Raji (cell line): ENCODE measurements around the gene SLCO3A1.

ENCODE experiments used
- POLR2A ChIP-seq: IDR thresholded peaks from 2 replicates; pipeline ENCODE4 v1.6.1; 2011; ENCODE audit warnings: low read depth, low read length, control low read depth; ENCODE audit not compliant: insufficient read depth

Gene SLCO3A1

GRCh38 chr15:91867581-91868026 lies 14.1 kb downstream of the SLCO3A1 start:
- TF ChIP-seq POLR2A, result no peak

GRCh38 chr15:91870876-91871537 lies 17.5 kb downstream of the SLCO3A1 start:
- TF ChIP-seq POLR2A, result no peak

- TF ChIP-seq POLR2A, result no peak
These were observed 18.3 kb downstream of the SLCO3A1 start for GRCh38 chr15:91871837-91872236.

DNA sequence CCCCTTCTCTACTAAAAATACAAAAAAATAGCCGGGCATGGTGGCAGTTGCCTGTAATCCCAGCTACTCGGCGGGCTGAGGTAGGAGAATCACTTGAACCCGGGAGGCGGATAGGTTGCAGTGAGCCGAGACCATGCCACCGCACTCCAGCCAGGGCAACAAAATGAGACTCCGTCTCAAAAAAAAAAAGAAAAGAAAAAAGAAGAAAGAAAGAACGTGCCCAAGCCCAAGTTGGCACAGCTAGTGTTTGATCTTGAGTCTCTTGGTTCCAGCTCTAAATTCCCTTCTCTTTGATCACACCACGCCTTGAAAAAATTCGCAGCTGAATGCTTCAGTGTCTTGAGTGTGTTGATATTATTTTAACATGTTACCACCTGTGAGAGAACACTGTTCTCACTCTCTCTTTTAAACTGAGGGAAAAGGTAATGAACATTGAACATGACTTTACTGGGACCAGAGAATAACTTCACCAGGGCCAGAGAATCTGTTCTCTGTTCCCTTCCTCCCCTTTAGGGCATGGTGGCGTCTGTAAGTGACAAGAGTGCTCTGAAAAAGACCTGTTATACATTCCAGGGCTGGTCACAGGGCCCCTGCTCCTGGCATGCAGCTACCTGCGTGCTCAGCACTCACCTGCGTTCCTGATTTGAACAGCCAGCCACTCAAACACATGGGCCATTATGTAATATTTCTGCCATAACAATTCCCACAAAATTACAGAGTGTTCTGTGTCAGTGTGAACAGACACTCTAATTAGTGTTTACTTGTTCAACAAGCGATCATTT lies 19.0 kb downstream of the SLCO3A1 start:
- no peak for TF ChIP-seq POLR2A

DNA sequence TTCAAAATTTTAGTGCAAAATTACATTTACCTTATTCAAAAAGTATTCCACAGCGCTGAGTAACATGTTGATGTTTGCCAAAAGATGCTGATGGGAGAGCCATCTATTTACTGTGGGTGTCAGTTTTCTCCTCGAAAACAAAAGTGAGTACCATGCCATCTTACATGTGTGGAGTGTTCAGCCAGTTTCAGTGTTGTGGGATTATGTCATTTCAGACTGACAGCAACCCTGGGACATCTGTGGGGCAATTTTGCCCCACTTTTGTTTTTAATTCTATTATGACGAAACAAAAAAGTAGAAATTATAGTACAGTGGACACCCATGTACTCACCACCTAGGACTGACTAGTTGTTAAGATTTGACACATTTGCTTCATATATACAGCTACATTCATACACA lies 19.6 kb downstream of the SLCO3A1 start:
- TF ChIP-seq POLR2A, result no peak

DNA sequence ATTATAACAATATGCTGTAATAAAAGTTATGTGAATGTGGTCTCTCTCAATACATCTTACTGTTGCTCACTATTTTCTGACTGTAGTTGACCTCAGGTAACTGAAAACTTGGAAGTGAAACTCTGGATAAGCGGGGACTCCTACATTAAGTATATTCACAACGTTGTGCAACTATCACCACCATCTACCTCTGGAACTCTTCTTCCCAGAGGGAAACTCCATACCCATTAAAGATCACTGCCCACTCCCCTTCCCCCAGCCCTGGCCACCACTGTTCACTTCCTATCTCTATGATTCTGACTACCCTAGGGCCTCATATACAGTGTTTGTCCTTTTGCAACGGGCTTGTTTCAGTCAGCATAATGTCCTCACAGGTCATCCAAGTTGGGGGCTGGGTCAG lies 20.7 kb downstream of the SLCO3A1 start:
- TF ChIP-seq POLR2A, result no peak

DNA sequence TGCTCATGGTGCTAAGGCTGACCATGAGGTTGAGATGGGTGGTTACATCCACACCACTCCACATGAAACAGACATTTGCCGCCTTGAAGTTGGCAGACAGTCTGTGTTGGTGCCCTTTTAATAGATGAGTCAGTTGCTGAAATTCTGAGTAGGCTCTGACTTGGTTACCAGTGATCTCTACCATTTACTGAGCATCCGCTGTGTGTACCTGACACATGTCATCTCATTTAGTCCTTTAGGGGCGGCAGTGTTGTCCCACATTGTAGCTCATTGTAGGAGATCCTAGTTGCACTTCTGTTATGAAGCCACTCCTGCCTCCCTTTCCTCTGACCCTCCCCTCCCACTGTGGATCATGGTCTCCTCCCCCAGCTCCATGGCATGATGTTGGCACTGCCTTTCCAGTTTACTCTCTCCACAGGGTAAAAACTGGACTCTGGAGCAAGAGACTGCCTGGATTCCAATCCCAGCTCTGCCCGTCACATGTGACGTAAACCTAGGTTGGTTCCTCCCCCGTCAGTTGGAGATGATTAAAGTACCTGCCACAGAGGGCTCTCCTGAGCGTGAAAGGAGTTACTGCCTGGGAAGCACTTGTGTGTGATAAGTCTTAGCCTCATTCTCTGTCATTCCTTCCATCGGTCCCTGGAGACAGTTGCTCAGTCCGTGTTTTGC lies 21.6 kb downstream of the SLCO3A1 start:
- no peak for TF ChIP-seq POLR2A

- no peak for TF ChIP-seq POLR2A
These were observed 22.7 kb downstream of the SLCO3A1 start for GRCh38 chr15:91876187-91876586.

DNA sequence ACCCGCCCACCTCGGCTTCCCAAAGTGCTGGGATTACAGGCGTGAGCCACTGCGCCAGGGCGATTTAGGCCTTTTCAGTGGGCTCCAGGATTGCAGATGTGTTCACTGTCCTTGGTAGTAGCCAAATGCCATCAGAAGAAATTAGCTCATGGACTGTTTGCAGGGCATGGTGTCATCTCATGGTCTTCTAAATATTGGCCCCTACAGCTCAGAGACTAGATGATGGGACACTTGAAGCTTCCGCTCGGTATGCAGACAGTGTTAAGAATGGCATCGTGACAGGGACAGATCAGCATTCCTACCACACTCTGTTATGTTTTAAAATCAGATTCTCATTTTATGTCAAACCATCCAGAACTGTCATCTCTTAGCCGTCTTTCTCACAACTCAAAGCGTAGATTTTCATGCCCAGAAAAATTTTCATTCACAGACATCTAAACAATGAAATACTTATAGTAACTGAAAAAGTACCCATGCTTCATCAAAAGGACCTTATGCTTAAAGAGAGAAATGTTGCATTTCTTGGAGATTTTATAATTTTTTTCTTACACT lies 24.9 kb downstream of the SLCO3A1 start:
- no peak for TF ChIP-seq POLR2A

GRCh38 chr15:91879158-91879557 lies 25.6 kb downstream of the SLCO3A1 start:
- TF ChIP-seq POLR2A, result no peak

DNA sequence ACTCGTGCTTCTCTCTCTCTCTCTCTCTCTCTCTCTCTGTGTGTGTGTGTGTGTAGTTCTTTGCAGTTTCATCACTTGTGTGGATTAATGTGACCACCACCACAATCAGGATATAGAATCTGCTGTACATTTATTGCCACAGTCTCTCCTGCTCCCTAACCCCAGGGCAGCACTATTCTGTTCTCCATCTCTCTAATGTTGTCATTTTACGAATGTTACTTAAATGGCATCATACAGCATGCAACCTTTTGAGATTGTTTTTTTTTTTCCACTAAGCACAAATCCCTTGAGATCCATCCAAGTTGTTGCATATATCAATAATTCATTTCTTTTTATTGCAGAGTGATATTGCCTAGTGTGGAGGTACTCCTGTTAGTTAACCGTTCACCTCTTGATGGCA lies 26.9 kb downstream of the SLCO3A1 start:
- TF ChIP-seq POLR2A, result no peak

DNA sequence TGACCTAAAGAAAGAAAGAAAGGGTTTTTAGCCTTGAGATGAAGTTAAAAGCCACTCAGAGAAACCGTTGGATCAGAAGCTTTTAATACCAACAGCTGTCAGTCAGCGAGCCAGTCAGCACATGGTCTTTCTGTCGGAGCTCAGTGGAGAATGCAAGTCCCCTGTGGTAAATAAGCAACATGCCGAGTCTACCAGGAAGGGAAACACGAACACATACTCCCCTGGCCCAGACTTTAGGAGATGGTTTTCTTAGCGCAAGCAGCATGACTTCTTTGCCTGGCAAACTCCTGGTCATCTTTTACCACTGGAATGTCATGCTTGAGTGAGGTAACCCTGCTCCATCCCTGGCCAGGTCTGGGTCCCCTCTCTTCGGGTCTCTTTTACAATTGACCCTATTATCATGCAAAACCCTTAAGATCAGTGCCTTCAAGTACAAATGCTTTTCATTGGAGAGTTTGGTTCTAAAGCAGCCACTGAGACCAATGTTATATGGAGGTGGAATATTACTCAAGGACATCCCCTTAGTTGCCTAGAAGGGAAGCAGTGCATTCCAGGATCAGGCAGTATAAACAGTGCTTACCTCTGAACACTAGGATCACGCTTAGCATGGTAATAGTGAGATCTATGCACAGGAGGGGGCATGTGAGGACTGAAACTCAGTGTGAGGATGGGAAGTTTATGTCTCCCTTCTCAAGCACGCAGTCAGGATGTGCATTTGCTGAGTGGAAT lies 28.2 kb downstream of the SLCO3A1 start:
- TF ChIP-seq POLR2A, result no peak

GRCh38 chr15:91882858-91883586 lies 29.5 kb downstream of the SLCO3A1 start:
- TF ChIP-seq POLR2A, result no peak

DNA sequence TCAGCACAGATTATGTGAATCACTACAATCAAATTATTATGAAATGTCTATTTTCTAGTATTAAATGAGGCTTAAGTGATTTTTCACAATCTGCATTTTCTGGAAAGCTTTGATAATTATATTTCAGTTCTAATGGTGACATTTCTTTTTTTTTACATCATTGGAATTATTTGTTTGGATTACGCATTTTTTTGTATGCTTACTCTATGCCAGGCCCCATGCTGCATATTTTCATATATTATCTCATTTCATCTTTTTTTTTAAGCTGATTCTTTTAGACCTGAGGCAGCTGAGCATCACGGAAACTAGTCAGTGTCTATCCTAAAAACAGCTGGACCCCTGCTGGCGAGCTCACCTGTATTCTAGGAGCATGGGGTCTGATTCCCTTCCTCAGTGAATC lies 31.1 kb downstream of the SLCO3A1 start:
- TF ChIP-seq POLR2A, result no peak
